Ascending aorta (tissue), 2 donors: ENCODE results near the gene NDEL1. TPM values are rescaled to one million over a fixed set of nuclear protein-coding genes. Genes with fewer than 3 reads are reported as not detected.
A peak's percentile ranks its signal among the peaks of the same experiment; 100 is the strongest.

Experiments used
- DNase-seq, 2 donors: peaks; one replicate each; pipeline ENCODE4 v3.0.0-alpha.2; 2019; ENCODE audit warnings: low spot score in 2 of 2
- H3K27ac ChIP-seq, 2 donors: fragments of 200-600 bp; sonication (generic); one replicate each; pipeline ENCODE4 v1.5.1; 2016 to 2017; ENCODE audit warnings: mild to moderate bottlenecking in 1 of 2
- H3K27me3 ChIP-seq: fragments of 200-600 bp; sonication (generic); one replicate; pipeline ENCODE4 v1.5.1; 2017
- H3K36me3 ChIP-seq, 2 donors: fragments of 200-600 bp; sonication (generic); one replicate each; pipeline ENCODE4 v1.5.1; 2016
- H3K4me1 ChIP-seq, 2 donors: fragments of 200-600 bp; sonication (generic); one replicate each; pipeline ENCODE4 v1.5.1; 2016 to 2017; ENCODE audit warnings: mild to moderate bottlenecking in 1 of 2
- H3K4me3 ChIP-seq, 2 donors: fragments of 200-600 bp; sonication (generic); one replicate each; pipeline ENCODE4 v1.5.1; 2016 to 2017; ENCODE audit warnings: mild to moderate bottlenecking in 1 of 2
- H3K9me3 ChIP-seq, 2 donors: fragments of 200-600 bp; sonication (generic); one replicate each; pipeline ENCODE4 v1.5.1; 2016
- CTCF ChIP-seq, 3 experiments: fragments of 200-600 bp in 2 of 3; fragments of 450-650 bp in 1 of 3; sonication (generic) in 2 of 3; IDR thresholded peaks; one replicate each; pipeline ENCODE4 v1.5.1; 2016 to 2019; ENCODE audit warnings: antibody characterized with exemption in 3 of 3, mild to moderate bottlenecking in 1 of 3, moderate library complexity in 1 of 3
- intact Hi-C: fragments of 100-400 bp; cut with DNase I; formaldehyde crosslinking; loops from one replicate; pipeline ENCODE4 v1.15.1; 2023
- total RNA-seq: library from RNA; depleted of rRNA; stranded (reverse); fragments of >200 nt; gene quantifications from one replicate; pipeline ENCODE4 v1.1.0, GENCODE V29; 2016

The NDEL1 gene
- total RNA-seq, 1 donor from 2014 or later = 103 TPM

GRCh38 chr17:8410883-8411238 lies 24.8 kb upstream of the NDEL1 start:
- no peaks in the 10 kb centered on the region for H3K36me3 ChIP-seq
- no peaks in the 10 kb centered on the region for H3K9me3 ChIP-seq
- no peak for DNase-seq
- no peaks in the 10 kb centered on the region for H3K27me3 ChIP-seq
- no peak overlapping the region for H3K4me3 ChIP-seq
- intact Hi-C loops = loop anchor here (1.0 to 5.0 kb wide), 4 partner anchors 20 to 374 kb away; no protein-coding TSS in a partner anchor
- no peak overlapping the region for H3K27ac ChIP-seq
- no peaks in the 10 kb centered on the region for H3K4me1 ChIP-seq
- TF ChIP-seq CTCF (IDR thresholded peaks at IDR 0.05) = no peak

GRCh38 chr17:8412089-8412488 lies 23.6 kb upstream of the NDEL1 start:
- DNase-seq = no peak
- Histone ChIP-seq H3K4me1 (no peaks in the 10 kb centered on the region), H3K27me3 (no peaks in the 10 kb centered on the region), H3K36me3 (no peaks in the 10 kb centered on the region), H3K4me3 (no peak overlapping the region), H3K9me3 (no peaks in the 10 kb centered on the region), H3K27ac (no peak overlapping the region)
- TF ChIP-seq CTCF (IDR thresholded peaks at IDR 0.05) = no peak
- intact Hi-C loops = loop anchor here (5.0 kb wide), 1 partner anchor 35 kb away; no protein-coding TSS in a partner anchor

- no peaks in the 10 kb centered on the region for H3K27me3 ChIP-seq
- intact Hi-C loops = loop anchor here (5.0 kb wide), 1 partner anchor 34 kb away; no protein-coding TSS in a partner anchor
- H3K4me1 ChIP-seq = no peaks in the 10 kb centered on the region
- DNase-seq = peak in 1 of 2 donors; percentile 25
- H3K27ac ChIP-seq = no peak overlapping the region
- H3K36me3 ChIP-seq = no peaks in the 10 kb centered on the region
- no peak for TF ChIP-seq CTCF (IDR thresholded peaks at IDR 0.05)
- no peak overlapping the region for H3K4me3 ChIP-seq
- no peaks in the 10 kb centered on the region for H3K9me3 ChIP-seq
Measured at GRCh38 chr17:8413328-8413727, 22.4 kb upstream of the NDEL1 start.

GRCh38 chr17:8413938-8414337 lies 21.7 kb upstream of the NDEL1 start:
- H3K9me3 ChIP-seq = no peaks in the 10 kb centered on the region
- no peaks in the 10 kb centered on the region for H3K27me3 ChIP-seq
- H3K36me3 ChIP-seq = no peaks in the 10 kb centered on the region
- no peak for DNase-seq
- no peaks in the 10 kb centered on the region for H3K4me1 ChIP-seq
- no peak overlapping the region for H3K27ac ChIP-seq
- no peak for TF ChIP-seq CTCF (IDR thresholded peaks at IDR 0.05)
- no peak overlapping the region for H3K4me3 ChIP-seq
- intact Hi-C loops = loop anchor here (5.0 kb wide), 1 partner anchor 33 kb away; no protein-coding TSS in a partner anchor

GRCh38 chr17:8417806-8418205 lies 17.9 kb upstream of the NDEL1 start:
- no peak overlapping the region for H3K27ac ChIP-seq
- DNase-seq = peak in 1 of 2 donors; percentile 54
- H3K36me3 ChIP-seq = no peaks in the 10 kb centered on the region
- TF ChIP-seq CTCF (IDR thresholded peaks at IDR 0.05) = no peak
- no peaks in the 10 kb centered on the region for H3K4me1 ChIP-seq
- no peaks in the 10 kb centered on the region for H3K9me3 ChIP-seq
- H3K27me3 ChIP-seq = no peaks in the 10 kb centered on the region
- intact Hi-C loops = no loop called here
- H3K4me3 ChIP-seq = no peak overlapping the region

- H3K4me3 ChIP-seq = no peak overlapping the region
- H3K4me1 ChIP-seq = no peaks in the 10 kb centered on the region
- no peak overlapping the region for H3K27ac ChIP-seq
- intact Hi-C loops = no loop called here
- no peaks in the 10 kb centered on the region for H3K36me3 ChIP-seq
- H3K27me3 ChIP-seq = no peaks in the 10 kb centered on the region
- no peaks in the 10 kb centered on the region for H3K9me3 ChIP-seq
- no peak for DNase-seq
- TF ChIP-seq CTCF (IDR thresholded peaks at IDR 0.05) = no peak
Measured at GRCh38 chr17:8418471-8418870, 17.2 kb upstream of the NDEL1 start.
